ENCODE data around the gene SLC12A1.

- TF ChIP-seq CTCF (IDR thresholded peaks at IDR 0.05; ENCODE audit: insufficient read depth, low read depth, low read length): no peak
- TF ChIP-seq EZH2 (IDR thresholded peaks at IDR 0.05; ENCODE audit: insufficient read depth, low read length): no peak
Measured at GRCh38 chr15:48343865-48344264, 137.8 kb downstream of the SLC12A1 start.

Measured in astrocyte (in vitro differentiated cells and primary cell).